HEK293 (cell line): ENCODE data around the gene ZNF330.

ENCODE experiments used
- GFI1B ChIP-seq: fragments of 450-650 bp; formaldehyde crosslinking; IDR thresholded peaks from 2 replicates; pipeline ENCODE4 v1.5.1; 2016; ENCODE audit warnings: missing biosample characterization, missing genetic modification characterization
- ZNF157 ChIP-seq: fragments of 450-650 bp; formaldehyde crosslinking; IDR thresholded peaks from 2 replicates; pipeline ENCODE4 v1.5.1; 2016; ENCODE audit warnings: missing biosample characterization, missing genetic modification characterization
- ZNF248 ChIP-seq: fragments of 450-650 bp; formaldehyde crosslinking; IDR thresholded peaks from 2 replicates; pipeline ENCODE4 v1.5.1; 2017; ENCODE audit warnings: missing biosample characterization, missing genetic modification characterization

GRCh38 chr4:141240671-141241070 is 20.0 kb downstream of the ZNF330 start:
- TF ChIP-seq GFI1B (tag by site-specific recombination) (no peak), ZNF248 (tag by site-specific recombination) (no peak), ZNF157 (no peak)
